ENCODE results near the gene KIF2C. TPM values are rescaled to one million over a fixed set of nuclear protein-coding genes. Genes with fewer than 3 reads are reported as not detected.

The KIF2C gene
- total RNA-seq, 1 experiment from 2014 or later: 92.6 TPM

GRCh38 chr1:44783697-44784093 lies 44.1 kb downstream of the KIF2C start:
- intact Hi-C loops (cut with micrococcal nuclease): no loop called here
- Histone ChIP-seq H3K4me1 (ENCODE audit: control insufficient read depth in 1 of 2, insufficient read depth in 2 of 2, low read length in 2 of 2) (peaks cover 6 to 24% of the 10 kb centered on the region in 2 experiments), H2AFZ (ENCODE audit: low read depth, low read length, poor library complexity, severe bottlenecking) (no peak overlapping the region), H3K9ac (ENCODE audit: low read length) (no peak overlapping the region), H3K27ac (ENCODE audit: low read depth, low read length) (no peak overlapping the region), H3K9me3 (ENCODE audit: control insufficient read depth in 1 of 2, insufficient read depth in 1 of 2, low read depth in 1 of 2, low read length in 2 of 2) (no peaks in the 10 kb centered on the region), H3K4me2 (ENCODE audit: low read length) (no peak overlapping the region), H3K27me3 (ENCODE audit: insufficient read depth, low read length) (no peaks in the 10 kb centered on the region), H3K79me2 (ENCODE audit: insufficient read depth, low read length) (peaks cover 3% of the 10 kb centered on the region; the same call in 1 of the 2 replicates), H3K9me2 (ENCODE audit: insufficient read depth) (no peaks in the 10 kb centered on the region), H4K20me1 (ENCODE audit: insufficient read depth) (peaks cover 2% of the 10 kb centered on the region; the same call in 1 of the 2 replicates), H3K36me3 (ENCODE audit: control insufficient read depth in 1 of 2, insufficient read depth in 2 of 2, low read length in 2 of 2) (peaks cover 9 to 19% of the 10 kb centered on the region in 2 experiments; a peak in 3 of 4 replicates), H3K4me3 (replicated peaks in 1 of 2; ENCODE audit: low read depth in 1 of 2, low read length in 2 of 2) (no peak overlapping the region)
- no TSS peak for BruUV-seq (replicated peaks)
- POLR2A ChIA-PET: interaction anchor here (1.1 to 3.7 kb wide), 5 partner anchors 8 to 53 kb away, joined by 3 to 16 read pairs (median 6); partner anchors contain the start of genes RNU5D-1 and RPS8
- CTCF ChIA-PET: interaction anchor here (1.1 kb wide), 1 partner anchor 16 kb away, joined by 3 read pairs; the partner anchor contains the start of gene PLK3
- RAD21 ChIA-PET (ENCODE audit: low non-redundant PET in 1 of 2, low total read pairs in 2 of 2, uncharacterized antibody in 2 of 2, unreplicated experiment in 2 of 2): no interaction called here
- DNase-seq (ENCODE audit: low read depth, low spot score): no peak
- TF ChIP-seq POLR2AphosphoS5 (IDR thresholded peaks at IDR 0.05; ENCODE audit: low read depth, low read length) (no peak), JUND (IDR thresholded peaks at IDR 0.05) (no peak), ZBTB33 (IDR thresholded peaks at IDR 0.05; ENCODE audit: extremely low read depth, insufficient replicate concordance, low read length) (no peak), EZH2phosphoT487 (IDR thresholded peaks at IDR 0.05; ENCODE audit: borderline replicate concordance) (no peak), EGR1 (IDR thresholded peaks at IDR 0.05; ENCODE audit: low read depth) (no peak), CEBPB (IDR thresholded peaks at IDR 0.05; ENCODE audit: low read depth) (no peak)
- no peak for ATAC-seq
